Muscle layer of colon (tissue), 2 donors: ENCODE data around the gene FBXO38.

Source experiments
- H3K27ac ChIP-seq: one replicate; pipeline ENCODE4 v1.7.0; 2013; ENCODE audit warnings: low read depth, mild to moderate bottlenecking, low read length, moderate library complexity
- H3K27me3 ChIP-seq, 2 donors: one replicate each; pipeline ENCODE4 v1.7.0; 2013; ENCODE audit warnings: low read length in 2 of 2, mild to moderate bottlenecking in 2 of 2; ENCODE audit not compliant: insufficient read depth in 2 of 2, control insufficient read depth in 1 of 2
- H3K36me3 ChIP-seq: one replicate; pipeline ENCODE4 v1.7.0; 2013; ENCODE audit warnings: mild to moderate bottlenecking, low read length; ENCODE audit not compliant: insufficient read depth
- H3K4me1 ChIP-seq: one replicate; pipeline ENCODE4 v1.7.0; 2013; ENCODE audit warnings: mild to moderate bottlenecking, low read length; ENCODE audit not compliant: insufficient read depth
- H3K4me3 ChIP-seq, 2 donors: one replicate each; pipeline ENCODE4 v1.7.0; 2013; ENCODE audit warnings: low read length in 2 of 2, low read depth in 1 of 2, mild to moderate bottlenecking in 1 of 2, moderate library complexity in 1 of 2
- H3K9ac ChIP-seq: one replicate; pipeline ENCODE4 v1.7.0; 2013; ENCODE audit warnings: low read length
- H3K9me3 ChIP-seq: one replicate; pipeline ENCODE4 v1.7.0; 2013; ENCODE audit warnings: mild to moderate bottlenecking, low read length
- donor health status: abdominal sarcoma.
- donor health status: Adenocarcinoma of cecum.

FBXO38 gene

GRCh38 chr5:148482697-148483462 lies 99.1 kb downstream of the FBXO38 start:
- H3K9ac ChIP-seq, result no peak overlapping the region
- no peaks in the 10 kb centered on the region for H3K27me3 ChIP-seq
- H3K4me1 ChIP-seq, result no peaks in the 10 kb centered on the region
- no peak overlapping the region for H3K27ac ChIP-seq
- no peaks in the 10 kb centered on the region for H3K36me3 ChIP-seq
- H3K4me3 ChIP-seq, result no peak overlapping the region
- H3K9me3 ChIP-seq, result no peaks in the 10 kb centered on the region

GRCh38 chr5:148483750-148484149 lies 100.0 kb downstream of the FBXO38 start:
- Histone ChIP-seq H3K9me3 (no peaks in the 10 kb centered on the region), H3K36me3 (no peaks in the 10 kb centered on the region), H3K27ac (no peak overlapping the region), H3K4me3 (no peak overlapping the region), H3K4me1 (peaks cover 4% of the 10 kb centered on the region), H3K9ac (no peak overlapping the region), H3K27me3 (no peaks in the 10 kb centered on the region)

GRCh38 chr5:148484651-148485050 lies 100.9 kb downstream of the FBXO38 start:
- no peaks in the 10 kb centered on the region for H3K36me3 ChIP-seq
- peaks cover 13% of the 10 kb centered on the region for H3K4me1 ChIP-seq
- H3K27me3 ChIP-seq, result no peaks in the 10 kb centered on the region
- H3K9me3 ChIP-seq, result no peaks in the 10 kb centered on the region
- no peak overlapping the region for H3K9ac ChIP-seq
- no peak overlapping the region for H3K4me3 ChIP-seq
- H3K27ac ChIP-seq, result no peak overlapping the region

GRCh38 chr5:148486456-148486855 lies 102.7 kb downstream of the FBXO38 start:
- Histone ChIP-seq H3K9me3 (no peaks in the 10 kb centered on the region), H3K36me3 (no peaks in the 10 kb centered on the region), H3K4me1 (peaks cover 15% of the 10 kb centered on the region), H3K9ac (no peak overlapping the region), H3K4me3 (no peak overlapping the region), H3K27ac (no peak overlapping the region), H3K27me3 (no peaks in the 10 kb centered on the region)

- H3K36me3 ChIP-seq, result no peaks in the 10 kb centered on the region
- H3K9ac ChIP-seq, result no peak overlapping the region
- no peaks in the 10 kb centered on the region for H3K27me3 ChIP-seq
- no peak overlapping the region for H3K4me3 ChIP-seq
- H3K27ac ChIP-seq, result no peak overlapping the region
- H3K9me3 ChIP-seq, result no peaks in the 10 kb centered on the region
- peaks cover 15% of the 10 kb centered on the region for H3K4me1 ChIP-seq
These were observed 105.0 kb downstream of the FBXO38 start for GRCh38 chr5:148488757-148489156.

- no peak overlapping the region for H3K4me3 ChIP-seq
- no peaks in the 10 kb centered on the region for H3K36me3 ChIP-seq
- no peak overlapping the region for H3K27ac ChIP-seq
- H3K4me1 ChIP-seq, result peaks cover 15% of the 10 kb centered on the region
- no peaks in the 10 kb centered on the region for H3K9me3 ChIP-seq
- H3K27me3 ChIP-seq, result no peaks in the 10 kb centered on the region
- no peak overlapping the region for H3K9ac ChIP-seq
These were observed 107.4 kb downstream of the FBXO38 start for GRCh38 chr5:148491015-148491792.

GRCh38 chr5:148491793-148492184 lies 108.0 kb downstream of the FBXO38 start:
- Histone ChIP-seq H3K4me3 (no peak overlapping the region), H3K9me3 (no peaks in the 10 kb centered on the region), H3K27ac (no peak overlapping the region), H3K27me3 (no peaks in the 10 kb centered on the region), H3K36me3 (no peaks in the 10 kb centered on the region), H3K9ac (no peak overlapping the region), H3K4me1 (peaks cover 15% of the 10 kb centered on the region)

- H3K4me1 ChIP-seq, result peaks cover 15% of the 10 kb centered on the region
- H3K27me3 ChIP-seq, result no peaks in the 10 kb centered on the region
- no peaks in the 10 kb centered on the region for H3K9me3 ChIP-seq
- no peak overlapping the region for H3K9ac ChIP-seq
- no peak overlapping the region for H3K27ac ChIP-seq
- H3K36me3 ChIP-seq, result no peaks in the 10 kb centered on the region
- no peak overlapping the region for H3K4me3 ChIP-seq
These were observed 108.6 kb downstream of the FBXO38 start for GRCh38 chr5:148492351-148492750.
